Mesodermal cell (in vitro differentiated cells): Measurements from ENCODE around the gene DMAC2L.
"Not testable (repeated sequence)": the region's sequence is repeated elsewhere in the genome, so short reads cannot be mapped to it uniquely, and the experiment has no call there.

Experiments used
- H3K27ac ChIP-seq: 2 replicates; pipeline ENCODE4 v1.7.0; 2013; ENCODE audit warnings: mild to moderate bottlenecking, low read depth, low read length, moderate library complexity; ENCODE audit not compliant: severe bottlenecking
- H3K36me3 ChIP-seq: 2 replicates; pipeline ENCODE4 v1.7.1; 2013; ENCODE audit warnings: mild to moderate bottlenecking, low read length, moderate library complexity; ENCODE audit not compliant: control insufficient read depth, insufficient read depth
- H3K4me1 ChIP-seq: one replicate; pipeline ENCODE4 v1.7.1; 2013; ENCODE audit warnings: mild to moderate bottlenecking, low read length; ENCODE audit not compliant: insufficient read depth, control insufficient read depth, poor library complexity, severe bottlenecking
- H3K4me3 ChIP-seq: 2 replicates; pipeline ENCODE4 v1.7.0; 2013; ENCODE audit warnings: low read length, control low read depth, mild to moderate bottlenecking; ENCODE audit not compliant: insufficient read depth, poor library complexity, severe bottlenecking; ENCODE audit errors: extremely low read depth
- H3K9me3 ChIP-seq: 2 replicates; pipeline ENCODE4 v1.7.1; 2013; ENCODE audit warnings: mild to moderate bottlenecking, low read length, moderate library complexity; ENCODE audit not compliant: control insufficient read depth
- WGBS, 2 experiments: methylation state at CpG; one replicate each; pipeline ENCODE4 v1.1.5; 2013; ENCODE audit warnings: missing lambda C conversion rate in 2 of 2; ENCODE audit not compliant: insufficient coverage in 2 of 2; 5-methylcytosine and 5-hydroxymethylcytosine counted together

DMAC2L gene

GRCh38 chr14:50363714-50364111 lies 51.6 kb downstream of the DMAC2L start:
- 82 to 83% methylated on average over 4 of the region's 4 CpGs for WGBS, 2 experiments
- H3K27ac ChIP-seq, result no peak overlapping the region

GRCh38 chr14:50364792-50365191 lies 52.7 kb downstream of the DMAC2L start:
- Histone ChIP-seq H3K27ac (no peak overlapping the region), H3K9me3 (no peaks in the 10 kb centered on the region), H3K36me3 (no peaks in the 10 kb centered on the region), H3K4me1 (no peaks in the 10 kb centered on the region), H3K4me3 (no peak overlapping the region)
- WGBS, 2 experiments, result 100% methylated on average over 1 of the region's 1 CpG; no CpG with 5 or more reads in 1 of the 2 experiments

More at GRCh38 chr14:50363714-50364111, 51.6 kb downstream of the DMAC2L start:
- Histone ChIP-seq H3K36me3 (no peaks in the 10 kb centered on the region), H3K4me3 (no peak overlapping the region), H3K4me1 (no peaks in the 10 kb centered on the region), H3K9me3 (no peaks in the 10 kb centered on the region)

GRCh38 chr14:50365572-50365971 lies 53.4 kb downstream of the DMAC2L start:
- H3K4me3 ChIP-seq, H3K9me3 ChIP-seq, H3K4me1 ChIP-seq, H3K36me3 ChIP-seq, H3K27ac ChIP-seq: not testable (repeated sequence)
- WGBS, 2 experiments, result 90 to 91% methylated on average over 4 to 6 of the region's 7 CpGs

GRCh38 chr14:50366115-50366514 lies 54.0 kb downstream of the DMAC2L start:
- no peaks in the 10 kb centered on the region for H3K9me3 ChIP-seq
- no peak overlapping the region for H3K4me3 ChIP-seq
- no peak overlapping the region for H3K27ac ChIP-seq
- WGBS, 2 experiments, result 95 to 96% methylated on average over 3 of the region's 3 CpGs
- no peaks in the 10 kb centered on the region for H3K4me1 ChIP-seq
- H3K36me3 ChIP-seq, result no peaks in the 10 kb centered on the region

- no peaks in the 10 kb centered on the region for H3K4me1 ChIP-seq
- WGBS, 2 experiments, result 98 to 100% methylated on average over 4 of the region's 4 CpGs
- H3K27ac ChIP-seq, result no peak overlapping the region
- no peak overlapping the region for H3K4me3 ChIP-seq
- H3K9me3 ChIP-seq, result no peaks in the 10 kb centered on the region
- H3K36me3 ChIP-seq, result no peaks in the 10 kb centered on the region
Measured at GRCh38 chr14:50366589-50366988, 54.5 kb downstream of the DMAC2L start.

GRCh38 chr14:50371546-50371945 lies 59.4 kb downstream of the DMAC2L start:
- 89 to 92% methylated on average over 4 of the region's 4 CpGs for WGBS, 2 experiments
- H3K9me3 ChIP-seq, result no peaks in the 10 kb centered on the region
- no peaks in the 10 kb centered on the region for H3K4me1 ChIP-seq
- no peaks in the 10 kb centered on the region for H3K36me3 ChIP-seq
- no peak overlapping the region for H3K27ac ChIP-seq
- H3K4me3 ChIP-seq, result no peak overlapping the region

- no peaks in the 10 kb centered on the region for H3K4me1 ChIP-seq
- no peak overlapping the region for H3K27ac ChIP-seq
- no peaks in the 10 kb centered on the region for H3K36me3 ChIP-seq
- H3K4me3 ChIP-seq, result no peak overlapping the region
- WGBS, 2 experiments, result 100% methylated on average over 1 of the region's 3 CpGs
- no peaks in the 10 kb centered on the region for H3K9me3 ChIP-seq
Measured at GRCh38 chr14:50373959-50374358, 61.8 kb downstream of the DMAC2L start.

GRCh38 chr14:50375760-50376159 lies 63.6 kb downstream of the DMAC2L start:
- Histone ChIP-seq H3K4me1 (no peaks in the 10 kb centered on the region), H3K9me3 (no peaks in the 10 kb centered on the region), H3K27ac (no peak overlapping the region), H3K4me3 (no peak overlapping the region), H3K36me3 (peaks cover 3% of the 10 kb centered on the region)
- 86 to 100% methylated on average over 1 of the region's 5 CpGs for WGBS, 2 experiments
